HG03439 (cell line): ENCODE measurements around the gene LRRC3.
"Not testable (repeated sequence)": the region's sequence is repeated elsewhere in the genome, so short reads cannot be mapped to it uniquely, and the experiment has no call there.

Source experiments
- ATAC-seq: cut with Tn5 transposase; IDR thresholded peaks from one replicate; pipeline ENCODE4 v1.9.1; 2021; ENCODE audit warnings: mild to moderate bottlenecking, moderate library complexity; ENCODE audit not compliant: unreplicated experiment

LRRC3 gene

DNA sequence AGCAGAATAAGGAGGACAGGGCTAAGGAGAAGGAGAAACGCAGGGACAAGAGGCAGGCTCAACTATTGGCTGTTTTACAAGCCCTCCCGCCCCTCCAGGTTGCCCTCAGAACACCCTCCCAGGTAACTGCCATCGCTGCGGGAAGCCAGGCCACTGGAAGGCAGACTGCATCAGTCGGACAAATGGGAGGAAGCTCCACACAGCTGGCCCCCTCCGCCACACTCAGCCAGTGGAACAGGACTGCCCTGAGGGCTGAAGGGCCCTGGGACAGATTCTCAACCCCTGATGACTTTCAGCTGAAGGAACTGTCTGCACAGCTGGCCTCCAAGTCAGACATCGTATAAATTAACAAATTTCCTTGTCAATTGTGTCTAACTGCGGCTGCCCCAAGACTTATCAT, 21.8 kb downstream of the LRRC3 start:
- no peak for ATAC-seq

GRCh38 chr21:44477712-44478111, 22.4 kb downstream of the LRRC3 start:
- no peak for ATAC-seq

GRCh38 chr21:44478124-44478800, 23.0 kb downstream of the LRRC3 start:
- ATAC-seq = no peak

GRCh38 chr21:44478801-44479167, 23.5 kb downstream of the LRRC3 start:
- no peak for ATAC-seq

DNA sequence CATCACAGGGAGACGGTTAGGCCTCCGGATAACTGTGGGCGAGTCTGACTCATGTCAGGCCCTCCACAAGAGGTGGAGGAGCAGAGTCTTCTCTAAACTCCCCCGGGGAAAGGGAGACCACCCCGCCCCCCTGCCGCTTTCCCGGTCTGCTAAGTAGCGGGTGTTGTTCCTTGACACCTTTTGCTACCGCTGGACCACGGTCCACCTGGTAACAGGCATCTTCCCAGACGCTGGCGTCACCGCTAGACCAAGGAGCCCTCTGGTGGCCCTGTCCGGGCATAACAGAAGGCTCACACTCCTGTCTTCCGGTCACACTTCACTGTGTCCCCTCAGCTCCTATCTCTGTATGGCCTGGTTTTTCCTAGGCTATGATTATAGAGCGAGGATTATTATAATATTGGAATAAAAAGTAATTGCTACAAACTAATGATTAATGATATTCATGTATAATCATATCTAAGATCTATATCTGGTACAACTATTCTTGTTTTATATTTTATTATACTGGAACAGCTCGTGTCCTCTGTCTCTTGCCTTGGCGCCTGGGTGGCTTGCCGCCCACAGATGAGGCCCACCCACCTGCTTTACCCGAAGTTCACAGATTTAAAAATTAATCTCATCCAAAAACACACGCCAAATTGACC, 24.4 kb downstream of the LRRC3 start:
- ATAC-seq = not testable (repeated sequence)

DNA sequence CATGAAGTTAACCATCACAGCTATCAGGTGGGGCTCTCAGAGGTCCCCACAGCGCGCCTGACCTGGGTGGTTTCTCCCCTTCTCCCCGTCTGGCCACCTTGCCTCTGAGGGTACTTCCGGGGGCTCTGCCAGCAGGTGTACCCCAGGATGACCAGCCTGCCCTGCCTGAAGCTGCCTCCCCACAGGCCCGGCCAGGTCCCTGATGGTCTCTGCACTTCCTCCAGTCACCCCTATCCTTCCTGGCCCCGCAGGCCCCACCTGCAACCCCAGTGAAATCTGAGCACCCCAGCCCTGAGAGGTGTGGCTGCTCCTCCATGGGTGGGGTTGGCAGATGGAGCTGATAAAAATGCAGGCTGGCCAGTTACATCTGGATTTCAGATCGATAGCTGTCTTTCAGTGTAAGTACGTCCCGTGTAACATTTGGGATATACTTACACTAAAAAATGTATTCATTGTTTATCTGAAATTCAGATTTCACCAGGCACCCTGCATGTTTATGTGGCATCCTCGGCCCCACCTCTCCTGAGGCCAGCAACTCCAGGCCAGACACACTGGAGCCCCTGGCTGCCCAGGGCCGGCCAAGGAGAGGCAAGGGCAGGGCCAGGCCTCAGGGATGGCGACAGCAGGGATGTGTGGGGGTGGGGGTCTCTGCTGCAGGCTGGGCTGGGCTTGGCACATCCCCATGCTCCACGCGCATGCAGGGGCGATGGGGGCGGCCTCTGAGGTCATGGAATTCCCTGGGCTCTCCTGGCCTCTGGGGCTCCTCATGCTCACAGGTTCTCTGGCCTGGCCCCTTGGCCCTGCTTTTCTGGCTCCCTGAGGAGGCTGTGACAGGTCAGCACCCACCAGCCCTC, 25.1 kb downstream of the LRRC3 start:
- no peak for ATAC-seq

DNA sequence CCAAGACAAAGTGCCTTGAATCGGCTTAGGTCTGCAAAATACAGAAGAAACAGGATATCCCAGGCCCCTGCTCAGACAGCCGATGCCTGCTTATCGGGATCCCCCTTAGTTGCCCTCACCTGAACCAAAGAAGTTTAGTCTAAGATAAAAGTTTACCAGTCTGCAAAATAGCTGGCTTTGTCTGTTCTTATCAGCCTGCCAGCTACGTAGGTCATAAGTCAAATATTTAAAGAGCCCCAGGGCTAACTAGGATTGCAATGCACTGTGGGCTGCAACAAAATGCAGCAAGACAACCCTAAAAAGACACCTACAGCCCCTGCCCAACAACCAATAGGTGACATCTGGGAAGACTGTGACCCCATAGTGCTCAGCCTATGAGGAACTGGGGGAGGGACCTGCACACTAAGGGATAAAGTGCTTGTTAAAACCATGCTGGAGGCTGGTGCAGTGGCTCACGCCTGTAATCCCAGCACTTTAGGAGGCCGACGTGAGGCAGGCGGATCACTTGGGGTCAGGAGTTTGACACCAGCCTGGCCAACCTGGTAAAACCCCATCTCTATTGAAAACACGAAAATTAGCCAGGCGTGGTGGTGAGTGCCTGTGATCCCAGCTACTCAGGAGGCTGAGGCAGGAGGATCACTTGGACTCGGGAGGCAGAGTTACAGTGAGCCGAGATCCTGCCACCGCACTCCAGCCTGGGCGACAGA, 27.4 kb downstream of the LRRC3 start:
- ATAC-seq = no peak

GRCh38 chr21:44483288-44484237, 28.3 kb downstream of the LRRC3 start:
- no peak for ATAC-seq

- ATAC-seq = no peak
Observed at GRCh38 chr21:44484498-44485253, 29.4 kb downstream of the LRRC3 start.

- ATAC-seq = no peak
Observed at GRCh38 chr21:44485254-44485793, 30.0 kb downstream of the LRRC3 start.

DNA sequence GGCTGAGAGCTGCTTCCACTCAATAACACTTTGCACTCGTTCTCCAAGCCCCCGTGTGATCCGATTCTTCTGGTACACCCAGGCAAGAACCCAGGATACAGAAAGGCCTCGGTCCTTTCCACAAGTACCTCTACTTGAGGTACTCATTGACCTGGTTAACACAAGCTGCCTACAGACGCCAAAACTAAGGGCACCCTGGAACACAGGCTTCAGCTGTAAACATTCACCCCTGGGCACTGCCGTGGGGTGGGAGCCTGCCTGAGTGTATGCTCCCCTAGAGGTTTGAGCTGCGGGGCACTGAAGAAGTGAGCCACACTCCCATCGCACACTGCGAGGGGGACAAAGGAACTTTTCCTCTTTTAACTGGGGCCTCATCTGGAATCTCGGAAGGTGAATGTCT, 30.5 kb downstream of the LRRC3 start:
- no peak for ATAC-seq

DNA sequence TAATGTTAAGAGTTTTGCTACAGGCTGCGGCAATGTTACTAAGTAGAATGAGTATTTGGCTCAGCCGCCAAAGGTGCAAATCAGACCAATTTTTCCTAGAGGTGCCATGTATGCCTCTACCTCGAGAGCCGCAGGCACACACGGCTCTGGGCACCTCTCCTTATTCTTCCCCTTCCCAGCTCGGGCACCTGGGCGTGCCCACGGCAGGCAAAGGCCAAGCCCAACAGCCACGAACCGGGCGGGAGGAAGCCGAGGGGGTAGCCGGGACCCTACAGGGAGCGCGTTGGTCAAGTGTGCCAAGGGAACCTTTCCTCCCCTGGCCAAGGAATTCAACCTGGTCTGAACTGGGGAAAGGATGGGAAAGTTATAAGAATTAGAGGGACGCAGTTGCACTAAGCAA, 31.0 kb downstream of the LRRC3 start:
- ATAC-seq = no peak

DNA sequence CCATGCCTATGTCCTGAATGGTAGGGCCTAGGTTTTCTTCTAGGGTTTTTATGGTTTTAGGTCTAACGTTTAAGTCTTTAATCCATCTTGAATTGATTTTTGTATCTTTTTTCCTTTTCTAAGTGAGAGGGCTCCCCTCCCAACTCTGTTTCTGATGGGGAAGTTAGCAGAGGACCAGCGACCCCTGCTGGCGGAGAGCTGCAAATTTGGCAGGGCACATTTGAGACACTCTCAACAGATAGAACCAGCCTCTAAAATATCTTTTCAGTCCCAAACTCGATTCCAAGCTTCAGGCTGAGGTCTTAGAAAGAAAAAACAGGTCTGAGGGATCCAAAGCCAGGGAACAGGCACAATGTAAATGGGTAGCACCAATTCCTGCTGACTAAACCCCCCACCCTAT, 32.5 kb downstream of the LRRC3 start:
- ATAC-seq = no peak

DNA sequence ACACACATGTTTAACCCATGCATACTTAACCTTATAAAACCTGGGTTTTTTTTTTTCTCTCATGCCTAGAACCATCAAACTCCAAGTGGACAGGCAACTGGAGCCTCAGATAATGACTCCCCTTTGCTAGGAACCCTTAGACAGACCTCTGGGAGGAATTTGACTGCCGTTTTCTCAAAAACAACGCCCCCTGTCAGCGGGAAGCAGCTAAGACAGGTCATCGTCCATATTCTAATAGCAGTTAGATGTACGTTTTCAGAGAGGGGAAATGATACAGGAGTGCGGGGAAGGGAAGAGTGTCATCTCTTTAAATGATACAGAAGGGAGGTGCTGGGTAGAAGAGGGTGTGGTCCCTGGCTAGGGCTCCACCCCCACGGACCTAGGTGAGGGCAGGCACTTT, 34.7 kb downstream of the LRRC3 start:
- ATAC-seq = no peak

DNA sequence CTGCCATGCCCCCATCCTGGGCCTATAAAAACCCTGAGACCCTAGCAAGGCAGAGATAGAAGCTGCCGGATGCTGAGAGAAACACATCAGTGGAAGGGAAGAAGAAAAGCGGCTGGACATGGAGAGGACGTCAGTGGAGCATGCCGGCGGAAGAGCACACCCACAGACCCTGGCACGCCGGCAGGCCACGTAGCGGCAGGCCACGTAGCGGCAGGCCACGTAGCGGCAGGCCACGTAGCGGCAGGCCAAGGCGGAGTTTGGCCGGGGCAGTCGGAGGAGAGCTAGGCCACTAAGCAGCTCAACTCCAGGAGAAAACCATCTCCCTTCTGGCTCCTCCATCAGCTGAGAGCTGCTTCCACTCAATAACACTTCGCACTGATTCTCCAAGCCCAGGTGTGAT, 35.1 kb downstream of the LRRC3 start:
- no peak for ATAC-seq

DNA sequence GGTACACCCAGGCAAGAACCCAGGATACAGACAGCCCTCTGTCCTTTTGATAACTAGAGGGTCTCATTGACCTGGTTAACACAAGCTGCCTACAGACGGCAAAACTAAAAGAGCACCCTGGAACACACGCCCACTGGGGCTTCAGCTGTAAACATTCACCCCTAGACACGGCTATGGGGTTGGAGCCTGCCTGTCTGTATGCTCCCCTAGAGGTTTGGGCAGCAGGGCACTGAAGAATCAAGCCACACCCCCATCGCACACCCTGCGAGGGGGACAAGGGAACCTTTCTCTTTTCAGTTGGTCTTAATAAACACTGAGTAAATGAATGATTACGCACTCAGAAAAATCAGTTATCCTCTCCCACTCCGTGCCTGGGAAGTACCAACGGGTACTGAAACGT, 35.5 kb downstream of the LRRC3 start:
- no peak for ATAC-seq

GRCh38 chr21:44492567-44493385, 37.5 kb downstream of the LRRC3 start:
- ATAC-seq = no peak

GRCh38 chr21:44494418-44494817, 39.1 kb downstream of the LRRC3 start:
- ATAC-seq = no peak
